ENCODE results near the gene CRKL.

GRCh38 chr22:20877715-20878114 is 39.5 kb upstream of the CRKL start:
- TF ChIP-seq CTCF (conservative IDR thresholded peaks at IDR 0.05; ENCODE audit: low read depth, low read length) (no peak), EZH2 (IDR thresholded peaks at IDR 0.05; ENCODE audit: borderline replicate concordance, low read depth, low read length, poor library complexity, severe bottlenecking) (no peak)

Data from A673 (cell line).